DMS153 (cell line): ENCODE data around the gene NEMP1.
"Not testable (repeated sequence)": the region's sequence is repeated elsewhere in the genome, so short reads cannot be mapped to it uniquely, and the experiment has no call there.

ENCODE experiments used
- DNase-seq: peaks from one replicate; lab custom pipeline; 2025; lab: John Stamatoyannopoulos, UW

Gene NEMP1

GRCh38 chr12:57053901-57054300 lies 24.7 kb downstream of the NEMP1 start:
- DNase-seq: not testable (repeated sequence)

- DNase-seq: not testable (repeated sequence)
These were observed 25.4 kb downstream of the NEMP1 start for GRCh38 chr12:57053146-57053545.

DNA sequence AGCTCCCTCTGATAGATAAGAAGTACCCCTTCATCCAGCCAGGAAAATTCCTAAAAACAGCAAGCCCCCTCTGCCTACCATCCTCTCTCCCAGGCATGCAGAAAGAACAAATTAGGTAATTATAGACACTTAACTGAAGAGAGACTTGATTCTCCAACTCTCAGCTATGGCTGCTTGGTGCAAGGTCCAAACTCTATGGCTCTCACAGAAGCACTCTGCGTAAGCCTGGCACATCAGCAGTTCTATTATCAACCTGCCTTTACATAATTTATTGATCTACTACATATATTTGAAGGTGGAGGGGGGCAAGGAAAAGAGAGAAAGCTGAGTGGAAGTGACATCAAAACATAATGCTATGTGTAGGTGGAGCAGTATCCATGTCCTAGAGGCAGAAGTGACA lies 27.6 kb downstream of the NEMP1 start:
- no peak for DNase-seq

DNA sequence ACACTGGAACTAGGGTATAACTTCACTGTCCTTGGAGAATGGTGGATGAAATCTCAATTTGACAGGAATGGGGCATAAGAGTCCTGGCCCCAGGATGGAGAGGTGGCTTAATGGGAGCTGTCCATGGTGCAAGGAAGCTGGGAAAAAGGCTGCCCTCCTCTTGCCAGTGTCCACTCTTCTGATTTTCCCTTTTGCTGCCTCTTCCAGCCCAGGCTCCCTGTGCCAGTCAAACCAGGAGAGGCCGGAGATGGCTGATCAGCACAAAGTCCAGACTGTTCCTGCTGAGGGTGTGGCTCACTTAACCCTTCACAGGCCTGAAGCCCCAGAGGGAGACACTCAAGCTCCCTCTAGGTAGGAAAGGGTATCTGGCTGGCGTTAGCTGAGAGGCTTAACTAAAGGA lies 28.7 kb downstream of the NEMP1 start, which contains the start of gene MYO1A:
TSS of gene MYO1A (minus strand) at position 240 of the 400 bp plus-strand sequence. CDS start 1,806 bp downstream, outside the sequence.
- no peak for DNase-seq

DNA sequence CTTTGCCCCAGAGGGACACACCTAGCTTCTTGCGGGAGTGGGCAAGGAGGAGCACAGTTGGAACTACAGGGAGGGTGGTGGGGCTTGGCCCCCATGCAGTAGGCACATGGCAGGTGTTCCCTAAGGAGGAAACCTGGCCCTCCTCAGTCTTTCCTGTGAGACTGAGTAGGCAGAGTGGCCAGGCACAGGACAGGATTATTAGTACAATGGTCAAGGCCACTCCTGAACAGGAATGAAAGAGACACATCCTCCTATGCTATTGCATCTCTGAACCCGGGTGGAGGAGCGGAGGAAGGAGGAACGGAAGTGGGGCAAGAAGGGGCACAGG lies 29.5 kb downstream of the NEMP1 start:
- no peak for DNase-seq

GRCh38 chr12:57048423-57049118 lies 30.0 kb downstream of the NEMP1 start:
- DNase-seq: no peak

DNA sequence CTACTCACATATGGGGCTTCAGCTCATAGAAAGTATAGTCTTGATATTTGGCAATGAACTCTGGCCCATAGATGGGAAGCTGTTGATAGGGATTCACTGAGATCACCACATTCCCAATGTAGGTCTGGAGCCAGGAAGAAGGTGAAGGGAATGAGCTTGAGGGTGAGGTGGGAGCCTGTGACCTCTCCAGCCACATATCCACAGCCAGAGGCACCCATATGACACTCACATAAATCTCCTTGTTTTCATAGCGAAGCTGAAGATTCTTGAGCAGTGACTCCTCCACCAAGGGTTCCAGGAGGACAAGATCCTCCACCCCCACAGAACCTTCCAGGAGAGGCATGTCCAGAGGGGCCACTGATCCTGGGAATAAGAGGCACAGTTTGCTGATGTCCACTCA lies 30.6 kb downstream of the NEMP1 start:
- DNase-seq: no peak

DNA sequence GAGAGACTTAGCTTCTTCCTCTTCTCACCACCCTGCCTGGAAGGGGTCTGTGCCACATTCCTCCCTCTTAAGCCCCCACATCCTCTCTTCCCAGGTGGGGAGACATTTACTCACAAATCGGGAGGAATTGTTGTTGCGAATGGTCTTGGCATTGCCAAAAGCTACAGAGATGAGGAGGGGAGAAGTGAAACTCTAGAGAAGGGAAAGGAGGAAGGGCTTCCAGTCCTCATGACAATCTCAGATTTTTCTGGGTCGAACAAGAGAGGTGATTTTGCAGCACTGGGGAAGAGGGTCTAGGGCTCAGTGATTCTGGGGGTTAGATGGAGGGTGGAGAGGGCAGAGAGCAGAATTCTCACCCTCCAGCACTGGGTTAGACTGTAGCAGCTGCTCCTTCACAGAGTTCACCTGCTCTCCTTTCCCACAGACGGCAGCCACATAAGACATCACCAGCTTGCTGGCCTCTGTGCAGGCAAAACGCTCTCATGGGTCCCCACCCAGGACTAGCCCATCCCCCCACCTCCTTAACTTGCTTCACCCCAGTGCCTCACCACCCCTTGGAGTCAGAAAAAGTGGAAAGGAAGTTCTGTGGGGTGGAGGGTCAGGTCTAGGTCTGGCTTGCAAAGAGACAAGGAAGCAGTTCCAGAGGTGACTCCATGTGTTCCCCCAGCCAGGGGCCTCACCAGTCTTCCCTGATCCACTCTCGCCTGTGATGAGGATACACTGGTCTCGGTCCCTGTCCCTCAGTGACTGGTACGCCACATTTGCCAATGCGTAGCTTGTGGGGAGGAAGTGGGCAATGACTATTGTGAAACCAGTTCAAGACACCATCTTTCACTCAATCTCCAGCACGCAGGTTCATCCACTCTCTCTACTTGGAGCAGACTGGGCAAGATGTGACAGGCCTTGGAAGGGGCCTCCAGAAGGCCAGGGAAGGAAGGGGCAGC lies 31.4 kb downstream of the NEMP1 start:
- no peak for DNase-seq

GRCh38 chr12:57046086-57046791 lies 32.4 kb downstream of the NEMP1 start:
- no peak for DNase-seq

DNA sequence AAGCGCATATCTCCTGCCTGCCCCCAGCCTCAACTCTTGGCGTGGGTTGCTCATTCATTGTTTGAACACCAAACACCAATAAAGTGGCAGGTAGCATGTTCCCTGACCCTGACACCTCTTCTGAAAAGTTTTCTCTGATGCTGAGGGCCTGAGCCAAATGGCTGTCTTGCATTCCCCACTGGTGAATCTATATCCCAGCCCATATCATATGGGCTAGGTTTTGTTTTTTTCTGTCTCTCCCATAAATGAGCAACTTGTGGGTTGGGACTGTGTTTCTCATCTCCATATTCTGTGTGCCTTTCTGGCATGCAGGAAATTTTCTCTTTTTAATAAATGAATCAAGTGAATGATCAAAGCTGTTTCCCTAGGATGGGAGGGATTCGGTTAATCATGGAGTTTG lies 33.7 kb downstream of the NEMP1 start:
- DNase-seq: no peak

GRCh38 chr12:57044468-57044867 lies 34.1 kb downstream of the NEMP1 start:
- DNase-seq: no peak

GRCh38 chr12:57042695-57043094 lies 35.9 kb downstream of the NEMP1 start:
- no peak for DNase-seq

- no peak for DNase-seq
These were observed 37.8 kb downstream of the NEMP1 start for GRCh38 chr12:57040750-57041149.

DNA sequence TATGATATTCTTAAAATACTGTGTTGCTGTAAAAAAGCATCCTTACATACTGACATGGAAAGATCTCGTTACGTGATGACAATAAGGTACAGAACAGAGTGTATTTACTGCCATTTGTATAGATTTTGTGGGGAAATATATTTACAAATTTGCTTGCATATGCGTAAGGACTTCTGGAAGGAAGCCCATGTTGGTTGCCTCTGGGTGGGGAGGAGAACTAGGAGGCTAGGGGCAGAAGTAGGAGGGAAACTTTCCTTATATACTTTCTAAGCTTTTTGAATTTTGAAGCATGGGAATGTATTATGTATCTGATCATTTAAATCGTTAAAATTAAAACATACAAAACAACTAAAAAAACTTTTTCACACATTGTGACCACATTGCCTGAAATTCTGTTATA lies 38.4 kb downstream of the NEMP1 start:
- no peak for DNase-seq

- no peak for DNase-seq
These were observed 39.4 kb downstream of the NEMP1 start for GRCh38 chr12:57039016-57039798.

DNA sequence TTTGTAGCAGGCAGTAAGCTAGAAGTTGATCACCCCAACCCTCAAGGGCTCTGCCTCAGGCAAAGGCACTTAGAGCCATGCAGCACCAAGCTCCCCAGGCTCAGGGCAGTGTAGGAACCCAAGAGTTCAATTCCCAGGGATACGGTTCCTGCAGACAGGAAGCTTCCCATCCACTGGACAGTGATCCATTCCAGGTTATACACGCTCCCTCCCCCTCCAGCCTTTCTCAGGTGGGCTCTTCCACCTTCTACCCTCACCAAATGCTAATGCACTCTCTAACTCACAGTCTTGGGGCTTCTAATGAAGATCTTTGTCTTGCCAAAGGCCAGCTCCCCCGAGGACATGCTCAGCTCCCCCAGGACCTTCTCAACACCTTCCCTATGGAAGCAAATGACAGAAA lies 41.3 kb downstream of the NEMP1 start:
- no peak for DNase-seq

GRCh38 chr12:57033431-57033830 lies 45.2 kb downstream of the NEMP1 start:
- DNase-seq: no peak

DNA sequence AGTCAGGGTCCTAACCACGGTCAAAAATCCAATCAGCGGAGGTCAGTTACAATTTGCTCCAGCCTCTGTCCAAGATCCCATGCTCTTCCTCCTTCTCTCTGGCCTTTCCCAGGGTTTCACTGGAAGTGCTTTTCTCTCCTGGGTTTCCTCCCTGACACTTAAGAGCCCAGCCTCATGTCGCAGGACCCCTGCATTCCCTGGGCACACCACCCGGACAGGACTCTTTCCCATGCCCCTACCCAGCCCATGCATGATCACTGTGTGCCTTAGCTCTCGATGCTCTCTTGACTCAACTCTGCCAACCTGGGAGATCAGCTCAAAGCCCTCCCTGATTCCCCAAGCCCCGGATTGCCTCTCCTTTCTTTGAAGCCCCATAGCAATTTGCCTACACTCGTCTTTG lies 46.8 kb downstream of the NEMP1 start:
- DNase-seq: no peak

GRCh38 chr12:57031138-57031725 lies 47.4 kb downstream of the NEMP1 start:
- peak; percentile 88 for DNase-seq

DNA sequence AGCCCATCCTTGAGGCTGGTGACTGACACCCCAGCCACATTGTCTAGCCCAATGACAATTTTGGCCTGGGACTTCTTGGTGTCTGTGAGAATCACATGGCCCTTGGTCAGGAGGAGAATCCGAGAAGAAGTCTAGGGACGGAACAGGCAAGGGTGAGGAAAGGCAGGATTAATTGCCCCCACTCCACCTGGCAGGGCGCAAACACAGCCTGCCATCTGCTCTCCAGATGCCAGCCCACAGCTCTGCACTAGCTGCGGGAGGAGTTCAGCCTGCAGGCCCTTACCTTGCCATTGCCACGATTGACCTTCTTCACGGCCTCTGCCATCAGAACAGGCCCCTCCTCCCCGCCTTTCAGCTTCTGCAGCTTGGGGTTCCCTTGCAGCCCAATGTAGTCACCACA lies 49.1 kb downstream of the NEMP1 start:
- no peak for DNase-seq

DNA sequence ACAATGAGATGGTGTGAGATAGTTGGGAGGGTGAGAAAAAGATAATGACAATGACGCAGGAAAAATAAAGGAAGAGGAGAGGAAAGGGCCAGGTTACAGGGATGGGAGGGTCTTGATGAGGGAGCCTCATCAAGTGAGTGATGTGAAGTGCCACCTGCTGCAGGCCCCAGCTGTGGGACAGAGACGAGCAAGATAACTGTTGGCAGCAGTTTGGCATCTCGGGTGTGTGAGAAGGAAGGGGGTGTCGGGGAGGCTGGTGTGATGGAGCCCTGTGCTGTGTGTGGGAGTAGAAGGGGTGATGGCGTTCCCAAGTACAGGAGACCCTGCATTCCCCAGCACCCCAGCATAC lies 50.8 kb downstream of the NEMP1 start:
- no peak for DNase-seq
